Adrenal gland (tissue), 5 donors: Measurements from ENCODE around the gene KCNH1.

ENCODE experiments used
- POLR2A ChIP-seq, 2 donors: fragments of 450-650 bp; IDR thresholded peaks; one replicate each; pipeline ENCODE4 v1.6.1; 2017; ENCODE audit warnings: antibody characterized with exemption in 2 of 2, mild to moderate bottlenecking in 2 of 2, moderate library complexity in 1 of 2
- TF ChIP-seq, protein P1 (sequence below), 6 experiments: fragments of 450-650 bp in 4 of 6; fragments of 200-600 bp in 2 of 6; sonication (generic) in 1 of 6; IDR thresholded peaks; 1 replicate in 5 of 6; 2 replicates in 1 of 6; pipeline versions ENCODE4 v1.5.1 to v1.8.0; 2016 to 2021; ENCODE audit warnings: antibody characterized with exemption in 6 of 6, mild to moderate bottlenecking in 2 of 6, moderate library complexity in 1 of 6
- donor health status: DM: no; HTN: no; CAD: no.

DNA sequence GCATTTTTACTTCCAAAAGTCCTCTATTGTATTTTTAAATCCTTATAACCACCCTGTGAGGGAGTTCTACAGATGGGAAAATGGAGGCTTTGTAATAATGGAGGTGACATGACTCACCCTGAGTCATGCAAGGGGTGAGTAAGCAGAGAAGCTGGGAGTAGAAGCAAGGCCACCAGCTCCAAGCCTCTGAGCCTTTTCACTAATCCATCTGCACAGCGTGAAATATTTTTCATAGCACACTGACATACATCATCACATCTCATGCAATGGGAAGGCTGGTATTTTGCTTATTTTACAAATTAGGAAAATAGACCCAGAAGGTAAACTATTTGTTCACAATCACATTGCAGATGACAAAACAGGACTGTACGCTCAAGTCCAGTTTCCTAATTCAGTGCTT, 96.9 kb downstream of the KCNH1 start:
- TF ChIP-seq, protein P1, sequence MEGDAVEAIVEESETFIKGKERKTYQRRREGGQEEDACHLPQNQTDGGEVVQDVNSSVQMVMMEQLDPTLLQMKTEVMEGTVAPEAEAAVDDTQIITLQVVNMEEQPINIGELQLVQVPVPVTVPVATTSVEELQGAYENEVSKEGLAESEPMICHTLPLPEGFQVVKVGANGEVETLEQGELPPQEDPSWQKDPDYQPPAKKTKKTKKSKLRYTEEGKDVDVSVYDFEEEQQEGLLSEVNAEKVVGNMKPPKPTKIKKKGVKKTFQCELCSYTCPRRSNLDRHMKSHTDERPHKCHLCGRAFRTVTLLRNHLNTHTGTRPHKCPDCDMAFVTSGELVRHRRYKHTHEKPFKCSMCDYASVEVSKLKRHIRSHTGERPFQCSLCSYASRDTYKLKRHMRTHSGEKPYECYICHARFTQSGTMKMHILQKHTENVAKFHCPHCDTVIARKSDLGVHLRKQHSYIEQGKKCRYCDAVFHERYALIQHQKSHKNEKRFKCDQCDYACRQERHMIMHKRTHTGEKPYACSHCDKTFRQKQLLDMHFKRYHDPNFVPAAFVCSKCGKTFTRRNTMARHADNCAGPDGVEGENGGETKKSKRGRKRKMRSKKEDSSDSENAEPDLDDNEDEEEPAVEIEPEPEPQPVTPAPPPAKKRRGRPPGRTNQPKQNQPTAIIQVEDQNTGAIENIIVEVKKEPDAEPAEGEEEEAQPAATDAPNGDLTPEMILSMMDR (IDR thresholded peaks at IDR 0.05): no peak
- no peak for TF ChIP-seq POLR2A (IDR thresholded peaks at IDR 0.05)
